Panc1 (cell line): ENCODE measurements around the gene CHL1.

Source experiments
- SIN3A ChIP-seq: IDR thresholded peaks from 2 replicates; pipeline ENCODE4 v1.6.1; 2012; ENCODE audit warnings: low read depth, mild to moderate bottlenecking, low read length, moderate library complexity, borderline replicate concordance; ENCODE audit not compliant: insufficient read depth
- TCF7L2 ChIP-seq: IDR thresholded peaks from 2 replicates; pipeline ENCODE4 v1.6.1; 2011; ENCODE audit warnings: mild to moderate bottlenecking, low read depth, low read length, inconsistent platforms
- TF ChIP-seq, protein P1 (sequence below): fragments of 450-650 bp; IDR thresholded peaks from 2 replicates; pipeline ENCODE4 v1.5.1; 2017; ENCODE audit warnings: mild to moderate bottlenecking
- TF ChIP-seq, protein P2 (sequence below), 2 experiments: IDR thresholded peaks; 2 replicates each; pipeline ENCODE4 v1.6.1; 2011 to 2012; ENCODE audit warnings: low read depth in 2 of 2, control low read depth in 1 of 2, low read length in 1 of 2, mild to moderate bottlenecking in 1 of 2, moderate library complexity in 1 of 2; ENCODE audit not compliant: insufficient read depth in 1 of 2

DNA sequence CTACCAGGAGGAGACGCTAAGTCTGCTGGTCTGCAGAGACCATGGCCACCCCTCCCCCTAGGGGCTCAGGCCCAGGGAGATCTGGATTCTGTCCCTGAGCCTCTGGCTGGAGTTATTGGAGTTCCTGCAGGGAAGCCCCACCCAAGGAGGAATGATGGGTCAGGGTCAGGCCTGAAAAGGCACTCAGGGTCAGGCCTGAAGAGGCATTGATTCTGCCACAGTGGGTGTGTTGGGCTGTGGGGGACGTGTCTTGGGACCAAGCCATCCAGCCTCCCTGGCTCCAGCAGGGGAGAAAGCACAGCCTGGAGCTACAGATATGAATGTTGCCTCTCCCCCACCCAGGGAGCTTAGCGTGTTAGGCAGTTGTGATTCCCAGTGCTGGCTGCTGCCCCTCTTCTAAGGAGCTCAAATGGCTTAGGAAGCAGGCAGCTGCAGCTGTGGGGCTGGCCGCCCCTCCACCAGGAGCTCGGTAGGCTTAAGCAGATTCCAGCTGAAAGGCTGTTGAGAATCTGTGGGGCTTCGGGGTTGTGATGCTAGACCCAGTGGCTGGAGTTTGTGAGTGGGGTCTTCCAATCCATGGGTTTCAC, 176.7 kb downstream of the CHL1 start:
- TF ChIP-seq, protein P1, sequence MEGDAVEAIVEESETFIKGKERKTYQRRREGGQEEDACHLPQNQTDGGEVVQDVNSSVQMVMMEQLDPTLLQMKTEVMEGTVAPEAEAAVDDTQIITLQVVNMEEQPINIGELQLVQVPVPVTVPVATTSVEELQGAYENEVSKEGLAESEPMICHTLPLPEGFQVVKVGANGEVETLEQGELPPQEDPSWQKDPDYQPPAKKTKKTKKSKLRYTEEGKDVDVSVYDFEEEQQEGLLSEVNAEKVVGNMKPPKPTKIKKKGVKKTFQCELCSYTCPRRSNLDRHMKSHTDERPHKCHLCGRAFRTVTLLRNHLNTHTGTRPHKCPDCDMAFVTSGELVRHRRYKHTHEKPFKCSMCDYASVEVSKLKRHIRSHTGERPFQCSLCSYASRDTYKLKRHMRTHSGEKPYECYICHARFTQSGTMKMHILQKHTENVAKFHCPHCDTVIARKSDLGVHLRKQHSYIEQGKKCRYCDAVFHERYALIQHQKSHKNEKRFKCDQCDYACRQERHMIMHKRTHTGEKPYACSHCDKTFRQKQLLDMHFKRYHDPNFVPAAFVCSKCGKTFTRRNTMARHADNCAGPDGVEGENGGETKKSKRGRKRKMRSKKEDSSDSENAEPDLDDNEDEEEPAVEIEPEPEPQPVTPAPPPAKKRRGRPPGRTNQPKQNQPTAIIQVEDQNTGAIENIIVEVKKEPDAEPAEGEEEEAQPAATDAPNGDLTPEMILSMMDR = no peak
- TF ChIP-seq SIN3A (no peak), TCF7L2 (no peak)
- TF ChIP-seq, protein P2, sequence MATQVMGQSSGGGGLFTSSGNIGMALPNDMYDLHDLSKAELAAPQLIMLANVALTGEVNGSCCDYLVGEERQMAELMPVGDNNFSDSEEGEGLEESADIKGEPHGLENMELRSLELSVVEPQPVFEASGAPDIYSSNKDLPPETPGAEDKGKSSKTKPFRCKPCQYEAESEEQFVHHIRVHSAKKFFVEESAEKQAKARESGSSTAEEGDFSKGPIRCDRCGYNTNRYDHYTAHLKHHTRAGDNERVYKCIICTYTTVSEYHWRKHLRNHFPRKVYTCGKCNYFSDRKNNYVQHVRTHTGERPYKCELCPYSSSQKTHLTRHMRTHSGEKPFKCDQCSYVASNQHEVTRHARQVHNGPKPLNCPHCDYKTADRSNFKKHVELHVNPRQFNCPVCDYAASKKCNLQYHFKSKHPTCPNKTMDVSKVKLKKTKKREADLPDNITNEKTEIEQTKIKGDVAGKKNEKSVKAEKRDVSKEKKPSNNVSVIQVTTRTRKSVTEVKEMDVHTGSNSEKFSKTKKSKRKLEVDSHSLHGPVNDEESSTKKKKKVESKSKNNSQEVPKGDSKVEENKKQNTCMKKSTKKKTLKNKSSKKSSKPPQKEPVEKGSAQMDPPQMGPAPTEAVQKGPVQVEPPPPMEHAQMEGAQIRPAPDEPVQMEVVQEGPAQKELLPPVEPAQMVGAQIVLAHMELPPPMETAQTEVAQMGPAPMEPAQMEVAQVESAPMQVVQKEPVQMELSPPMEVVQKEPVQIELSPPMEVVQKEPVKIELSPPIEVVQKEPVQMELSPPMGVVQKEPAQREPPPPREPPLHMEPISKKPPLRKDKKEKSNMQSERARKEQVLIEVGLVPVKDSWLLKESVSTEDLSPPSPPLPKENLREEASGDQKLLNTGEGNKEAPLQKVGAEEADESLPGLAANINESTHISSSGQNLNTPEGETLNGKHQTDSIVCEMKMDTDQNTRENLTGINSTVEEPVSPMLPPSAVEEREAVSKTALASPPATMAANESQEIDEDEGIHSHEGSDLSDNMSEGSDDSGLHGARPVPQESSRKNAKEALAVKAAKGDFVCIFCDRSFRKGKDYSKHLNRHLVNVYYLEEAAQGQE (IDR thresholded peaks at IDR 0.05; ENCODE audit: insufficient read depth in 1 of 2, low read depth in 2 of 2, low read length in 1 of 2) = no peak
